ENCODE measurements around the gene WDR90.

WDR90 gene

DNA sequence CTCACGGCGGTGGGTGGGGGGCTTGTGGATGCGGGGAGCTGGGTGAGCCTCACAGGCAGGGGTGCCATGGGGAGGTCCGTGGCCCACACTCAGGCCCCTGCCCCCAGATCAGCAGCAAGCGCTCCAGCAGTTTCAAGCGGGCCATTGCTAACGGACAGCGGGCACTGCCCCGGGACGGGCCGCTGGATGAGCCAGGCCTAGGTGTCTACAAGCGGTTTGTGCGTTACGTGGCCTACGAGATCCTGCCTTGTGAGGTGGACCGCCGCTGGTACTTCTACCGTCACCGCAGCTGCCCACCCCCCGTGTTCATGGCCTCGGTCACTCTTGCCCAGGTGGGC, 27.4 kb downstream of the WDR90 start:
- no peak for DNase-seq (ENCODE audit: low read depth)

DNA sequence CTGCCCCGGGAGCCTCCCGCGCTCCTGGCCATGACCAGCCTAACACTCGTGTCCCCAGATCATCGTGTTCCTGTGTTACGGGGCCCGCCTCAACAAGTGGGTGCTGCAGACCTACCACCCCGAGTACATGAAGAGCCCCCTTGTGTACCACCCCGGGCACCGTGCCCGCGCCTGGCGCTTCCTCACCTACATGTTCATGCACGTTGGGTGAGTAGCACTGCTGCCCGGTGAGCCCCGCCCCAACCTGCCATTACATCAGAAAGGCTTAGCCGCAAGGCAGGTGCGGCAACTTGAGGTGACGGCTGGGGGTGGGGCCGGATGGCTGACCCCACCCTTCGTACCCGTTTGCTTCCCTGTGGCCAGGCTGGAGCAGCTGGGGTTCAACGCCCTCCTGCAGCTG, 27.7 kb downstream of the WDR90 start:
- DNase-seq (ENCODE audit: low read depth), result no peak

DNA sequence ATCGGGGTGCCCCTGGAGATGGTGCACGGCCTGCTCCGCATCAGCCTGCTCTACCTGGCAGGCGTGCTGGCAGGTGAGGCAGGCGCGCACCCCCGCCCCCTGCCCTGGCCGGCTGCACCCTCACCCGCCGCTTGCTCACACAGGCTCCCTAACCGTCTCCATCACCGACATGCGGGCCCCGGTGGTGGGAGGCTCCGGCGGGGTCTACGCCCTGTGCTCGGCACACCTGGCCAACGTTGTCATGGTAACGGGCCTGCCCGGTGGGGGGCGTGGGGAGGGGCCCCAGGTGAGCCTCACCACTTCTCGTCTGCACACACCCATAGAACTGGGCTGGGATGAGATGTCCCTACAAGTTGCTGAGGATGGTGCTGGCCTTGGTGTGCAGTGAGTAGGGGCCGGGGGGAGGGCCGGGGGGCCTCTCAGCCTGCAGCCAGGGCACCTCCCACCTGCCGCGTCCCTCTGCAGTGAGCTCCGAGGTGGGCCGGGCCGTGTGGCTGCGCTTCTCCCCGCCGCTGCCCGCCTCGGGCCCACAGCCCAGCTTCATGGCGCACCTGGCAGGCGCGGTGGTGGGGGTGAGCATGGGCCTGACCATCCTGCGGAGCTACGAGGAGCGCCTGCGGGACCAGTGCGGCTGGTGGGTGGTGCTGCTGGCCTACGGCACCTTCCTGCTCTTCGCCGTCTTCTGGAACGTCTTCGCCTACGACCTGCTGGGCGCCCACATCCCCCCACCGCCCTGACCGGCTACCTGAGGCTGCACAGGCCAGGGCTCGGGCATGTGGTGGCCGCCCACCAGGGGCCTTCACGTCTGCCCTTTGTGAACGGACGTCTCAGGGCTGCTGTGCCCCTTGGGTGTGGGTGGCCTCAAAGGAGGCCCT, 28.4 kb downstream of the WDR90 start:
- no peak for DNase-seq (ENCODE audit: low read depth)

DNA sequence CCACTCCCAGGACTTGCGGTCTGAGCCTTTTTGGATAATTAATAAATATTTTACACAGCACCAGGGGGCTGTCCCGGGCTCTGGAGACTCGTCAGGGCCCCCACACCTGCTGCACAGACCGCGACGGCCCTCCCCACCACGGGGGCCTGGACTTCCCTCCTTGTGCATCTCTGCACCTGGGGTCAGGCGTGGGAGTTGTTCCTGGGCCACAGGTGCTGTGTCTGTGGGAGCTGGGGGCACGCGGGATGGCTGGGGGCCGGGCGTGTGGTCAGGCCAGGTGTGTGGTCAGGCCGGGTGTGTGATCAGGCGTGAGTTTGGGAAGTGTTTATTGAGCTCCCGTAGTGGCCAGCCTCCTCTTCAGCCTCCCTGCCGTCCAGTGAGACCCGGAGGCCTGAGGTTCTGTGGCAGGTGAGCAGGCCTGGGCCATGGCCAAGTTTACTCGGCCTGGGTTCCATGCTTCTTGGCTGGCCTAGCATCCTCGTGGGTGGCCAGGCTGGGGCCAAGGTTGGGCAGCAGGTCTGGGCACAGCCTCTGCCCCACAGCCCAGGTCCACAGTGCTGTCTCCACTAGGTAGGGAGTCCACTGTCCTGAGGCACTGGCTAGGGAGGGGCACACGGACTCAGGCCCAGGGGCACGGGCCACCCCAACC, 29.2 kb downstream of the WDR90 start:
- no peak for DNase-seq (ENCODE audit: low read depth)

DNA sequence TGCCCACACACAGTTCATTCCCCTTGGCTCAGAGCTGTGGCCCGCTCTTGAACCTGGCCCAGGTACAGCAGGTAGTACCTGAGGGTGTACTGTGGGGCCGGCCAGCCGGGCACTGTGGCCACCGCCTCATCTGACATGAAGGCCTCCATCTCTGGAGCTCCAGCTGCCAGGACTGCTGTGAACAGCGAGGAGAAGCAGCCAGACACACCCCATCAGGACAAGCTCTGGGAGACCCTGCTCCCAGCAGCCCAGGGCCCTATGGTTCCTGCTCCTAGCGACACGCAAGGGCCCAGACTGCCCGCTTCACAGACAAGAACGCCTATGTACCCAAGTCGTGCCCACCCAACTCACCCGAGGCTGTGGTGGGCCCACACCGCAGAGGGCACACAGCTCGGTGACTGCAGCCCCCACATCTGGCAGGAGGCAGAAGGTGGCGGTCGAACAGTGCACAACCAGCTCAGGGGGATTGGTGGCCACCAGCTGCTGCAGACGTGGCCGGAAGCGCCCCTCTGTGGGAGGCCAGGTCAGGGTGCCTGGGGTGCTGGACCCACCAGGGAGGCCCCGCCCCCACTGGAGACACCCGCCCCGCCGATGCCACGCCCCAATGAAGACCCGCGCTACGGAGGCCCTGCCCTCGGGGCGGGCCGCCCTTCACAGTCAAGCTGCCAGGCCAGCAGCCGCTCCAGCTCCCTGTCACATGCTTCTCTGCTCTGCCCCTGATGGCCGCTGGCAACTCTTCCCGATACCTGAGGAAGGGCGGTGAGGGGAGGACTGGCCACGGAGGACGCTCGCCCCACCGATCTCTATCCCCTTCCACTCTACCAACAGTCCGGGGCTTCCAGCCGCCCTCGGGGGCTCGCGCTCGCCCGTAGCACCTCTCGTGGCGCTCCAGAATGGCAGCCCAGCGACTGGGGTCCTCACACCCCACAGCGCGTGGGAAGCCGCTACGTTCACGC, 30.0 kb downstream of the WDR90 start:
- DNase-seq (ENCODE audit: low read depth), result peak; percentile 40

DNA sequence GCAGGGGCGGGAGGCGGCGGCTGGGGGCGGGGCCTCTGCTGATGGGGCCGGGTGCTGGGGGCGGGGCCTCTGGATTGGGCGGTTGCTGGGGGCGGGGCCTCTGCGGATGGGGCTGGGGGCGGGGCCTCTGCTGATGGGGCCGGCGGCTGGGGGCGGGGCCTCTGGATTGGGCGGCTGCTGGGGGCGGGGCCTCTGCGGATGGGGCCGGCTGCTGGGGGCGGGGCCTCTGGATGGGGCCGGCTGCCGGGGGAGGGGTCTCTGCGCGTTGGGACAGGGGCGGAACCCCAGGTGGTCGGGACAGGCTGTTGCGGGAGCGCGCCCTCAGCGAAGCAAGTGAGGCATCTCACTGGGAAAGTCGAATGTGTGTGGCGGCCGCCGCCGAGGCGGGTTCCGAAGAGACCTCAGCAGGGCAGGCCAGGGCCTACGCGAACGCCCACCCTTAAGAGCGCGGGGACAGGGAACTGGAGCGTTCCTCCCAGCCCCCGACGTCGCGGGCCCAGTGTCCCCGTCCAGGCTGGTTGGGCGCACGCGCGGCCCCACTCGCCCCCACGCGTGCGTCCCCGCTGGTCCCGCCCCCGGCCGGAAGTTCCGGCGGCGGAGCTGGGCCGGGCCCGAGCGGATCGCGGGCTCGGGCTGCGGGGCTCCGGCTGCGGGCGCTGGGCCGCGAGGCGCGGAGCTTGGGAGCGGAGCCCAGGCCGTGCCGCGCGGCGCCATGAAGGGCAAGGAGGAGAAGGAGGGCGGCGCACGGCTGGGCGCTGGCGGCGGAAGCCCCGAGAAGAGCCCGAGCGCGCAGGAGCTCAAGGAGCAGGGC, 30.9 kb downstream of the WDR90 start, which contains the start of gene STUB1:
TSS of gene STUB1 (plus strand) at position 597 of the 811 bp plus-strand sequence. CDS start at position 713, 116 bp downstream.
- peak; percentile 72 for DNase-seq (ENCODE audit: low read depth)

DNA sequence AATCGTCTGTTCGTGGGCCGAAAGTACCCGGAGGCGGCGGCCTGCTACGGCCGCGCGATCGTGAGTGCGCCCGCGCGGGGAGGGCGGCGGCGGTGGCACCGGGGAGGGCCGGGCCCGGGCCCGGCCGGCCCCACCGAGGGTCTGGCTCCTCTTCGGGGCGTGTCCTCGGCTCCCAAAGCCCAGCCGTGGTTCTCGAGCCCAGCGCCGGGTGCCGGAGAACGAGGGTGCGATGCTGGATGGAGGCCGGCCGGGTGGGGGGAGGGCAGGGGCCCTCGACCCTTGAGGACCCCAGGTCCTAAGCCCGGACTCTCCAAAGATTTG, 31.4 kb downstream of the WDR90 start:
- DNase-seq (ENCODE audit: low read depth), result no peak

DNA sequence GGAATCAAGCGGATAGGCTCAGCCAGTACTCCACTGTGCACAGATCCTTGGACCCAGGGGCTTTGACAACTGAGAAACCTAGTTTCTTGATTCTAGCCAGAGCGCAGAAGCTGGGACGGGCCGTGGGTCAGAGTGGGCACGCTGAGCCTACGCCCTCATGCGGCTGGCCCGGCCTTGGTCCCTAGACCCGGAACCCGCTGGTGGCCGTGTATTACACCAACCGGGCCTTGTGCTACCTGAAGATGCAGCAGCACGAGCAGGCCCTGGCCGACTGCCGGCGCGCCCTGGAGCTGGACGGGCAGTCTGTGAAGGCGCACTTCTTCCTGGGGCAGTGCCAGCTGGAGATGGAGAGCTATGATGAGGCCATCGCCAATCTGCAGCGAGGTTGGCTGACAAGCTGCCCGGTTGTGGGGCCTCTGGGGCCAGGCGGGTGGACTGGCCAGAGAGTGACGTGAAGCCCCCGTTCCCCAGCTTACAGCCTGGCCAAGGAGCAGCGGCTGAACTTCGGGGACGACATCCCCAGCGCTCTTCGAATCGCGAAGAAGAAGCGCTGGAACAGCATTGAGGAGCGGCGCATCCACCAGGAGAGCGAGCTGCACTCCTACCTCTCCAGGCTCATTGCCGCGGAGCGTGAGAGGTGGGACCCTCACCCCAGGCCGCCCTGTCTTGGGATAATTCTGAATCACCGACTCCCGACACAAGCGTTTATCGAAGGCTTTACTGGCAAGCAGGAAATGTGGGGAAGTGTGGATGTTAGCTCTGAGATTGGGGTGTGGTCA, 32.0 kb downstream of the WDR90 start:
- peak; percentile 36 for DNase-seq (ENCODE audit: low read depth)

DNA sequence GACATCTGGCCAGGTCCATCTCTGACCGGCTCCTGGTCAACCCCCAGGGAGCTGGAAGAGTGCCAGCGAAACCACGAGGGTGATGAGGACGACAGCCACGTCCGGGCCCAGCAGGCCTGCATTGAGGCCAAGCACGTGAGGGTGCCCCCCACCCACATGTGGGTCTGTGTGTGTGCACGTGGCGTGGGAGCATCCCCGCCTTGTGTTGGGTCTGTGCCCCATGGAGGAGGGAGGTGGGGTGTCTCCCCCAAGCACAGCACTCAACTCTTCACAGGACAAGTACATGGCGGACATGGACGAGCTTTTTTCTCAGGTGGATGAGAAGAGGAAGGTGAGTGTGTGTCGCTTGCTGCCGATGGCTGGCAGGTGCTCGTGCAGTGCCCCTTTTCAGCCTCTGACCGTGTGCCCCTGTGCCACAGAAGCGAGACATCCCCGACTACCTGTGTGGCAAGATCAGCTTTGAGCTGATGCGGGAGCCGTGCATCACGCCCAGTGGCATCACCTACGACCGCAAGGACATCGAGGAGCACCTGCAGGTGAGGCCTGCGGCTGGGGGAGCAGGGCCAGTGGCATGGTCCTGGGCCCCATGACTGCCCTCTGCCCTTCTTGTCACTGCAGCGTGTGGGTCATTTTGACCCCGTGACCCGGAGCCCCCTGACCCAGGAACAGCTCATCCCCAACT, 32.7 kb downstream of the WDR90 start:
- peak; percentile 40 for DNase-seq (ENCODE audit: low read depth)

DNA sequence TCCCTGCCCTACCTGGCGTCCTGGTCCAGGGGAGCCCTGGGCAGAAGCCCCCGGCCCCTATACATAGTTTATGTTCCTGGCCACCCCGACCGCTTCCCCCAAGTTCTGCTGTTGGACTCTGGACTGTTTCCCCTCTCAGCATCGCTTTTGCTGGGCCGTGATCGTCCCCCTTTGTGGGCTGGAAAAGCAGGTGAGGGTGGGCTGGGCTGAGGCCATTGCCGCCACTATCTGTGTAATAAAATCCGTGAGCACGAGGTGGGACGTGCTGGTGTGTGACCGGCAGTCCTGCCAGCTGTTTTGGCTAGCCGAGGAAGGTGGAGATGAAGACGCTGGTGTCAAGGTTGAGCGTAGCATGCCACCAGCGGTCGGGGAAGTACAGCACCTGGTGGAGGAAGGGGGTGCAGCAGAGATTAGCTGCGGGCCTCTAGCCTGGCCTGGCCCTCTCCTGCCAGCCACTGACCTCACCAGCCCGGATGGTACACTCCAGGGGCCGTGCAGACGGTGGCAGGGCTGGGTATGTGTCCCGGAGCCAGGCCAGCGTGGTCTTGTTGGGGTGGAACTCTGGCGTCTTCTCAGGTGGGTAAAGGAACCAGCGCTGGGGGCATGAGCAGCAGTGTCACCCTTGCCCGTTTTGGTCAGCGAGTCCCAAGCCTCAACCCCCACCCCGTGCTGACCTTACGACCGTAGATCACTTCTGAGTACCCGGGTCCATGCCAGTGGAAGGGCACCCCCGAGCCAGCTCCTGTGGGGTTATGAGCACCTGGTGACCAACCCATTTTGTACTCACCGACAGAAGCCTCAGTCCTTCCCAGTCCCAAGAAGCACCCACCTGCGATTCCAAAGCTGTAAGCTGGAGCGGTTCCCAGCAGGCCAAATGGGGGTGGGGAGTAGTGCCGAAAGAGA, 33.6 kb downstream of the WDR90 start:
- no peak for DNase-seq (ENCODE audit: low read depth)

DNA sequence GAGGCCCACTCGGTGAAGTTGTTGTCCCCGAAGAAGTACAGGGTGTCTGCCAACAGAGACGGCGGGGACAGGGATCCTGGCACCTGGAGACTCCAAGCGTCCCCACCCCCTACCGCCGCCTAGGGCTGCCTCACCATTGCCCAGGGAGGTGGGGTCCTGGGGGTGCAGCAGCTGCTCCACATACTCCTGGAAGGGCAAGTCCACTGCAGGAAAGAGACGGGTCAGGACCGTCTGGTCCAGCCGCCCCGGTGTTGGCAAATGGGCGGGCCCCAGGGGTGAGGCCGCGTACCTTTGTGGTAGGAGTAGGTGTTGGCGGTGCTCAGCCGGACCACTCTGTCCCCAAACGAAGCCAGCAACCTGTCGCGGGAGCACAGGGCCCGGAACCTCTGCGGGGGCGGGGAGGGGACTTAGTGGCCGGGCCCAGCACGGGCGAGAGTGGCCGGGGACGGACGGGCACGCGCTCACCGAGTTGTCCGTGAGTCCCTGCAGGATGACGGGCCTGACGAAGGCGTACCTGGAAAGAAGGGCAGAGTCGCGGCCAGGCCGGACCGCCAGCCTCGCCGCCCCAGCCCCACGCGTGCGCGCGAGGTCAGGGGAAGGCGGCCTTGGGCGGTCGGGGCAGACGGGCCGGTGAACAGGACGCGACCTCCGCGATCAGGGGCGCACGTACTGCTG, 34.4 kb downstream of the WDR90 start:
- DNase-seq (ENCODE audit: low read depth), result no peak

DNA sequence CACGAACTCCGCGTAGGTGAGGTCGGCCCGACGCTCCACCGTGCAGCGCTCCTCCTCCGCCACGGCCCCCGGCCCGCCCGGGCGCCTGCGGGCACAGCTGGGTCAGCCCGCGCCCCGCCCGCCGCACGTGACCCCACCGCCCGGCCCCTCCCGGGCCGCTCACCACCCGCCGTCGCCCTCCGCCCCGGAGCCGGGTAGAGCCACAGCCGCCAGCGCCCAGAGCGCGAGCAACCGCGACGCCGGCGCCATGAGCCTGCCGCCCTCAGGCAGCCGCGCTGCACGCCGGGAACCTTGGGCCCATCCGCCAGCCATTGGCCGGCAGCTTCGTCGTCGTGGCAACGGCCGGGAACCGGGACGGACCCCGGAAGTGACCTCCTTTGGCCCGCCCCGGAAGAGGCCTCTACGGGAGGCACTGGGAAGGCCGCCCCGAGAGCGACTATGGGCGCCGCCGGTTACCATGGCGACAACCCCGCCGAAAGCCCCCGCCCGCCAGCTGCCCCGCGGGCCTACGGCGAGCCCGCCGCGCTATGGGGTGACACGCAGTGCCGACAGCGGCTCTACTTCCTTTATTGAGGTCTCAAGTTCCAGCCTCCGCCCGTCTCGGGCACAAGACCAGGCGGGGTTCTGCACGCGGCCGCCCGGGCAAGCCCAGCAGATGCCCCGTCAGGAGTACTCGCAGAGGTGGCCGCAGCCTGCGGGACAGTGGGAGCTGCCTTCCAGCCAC, 35.1 kb downstream of the WDR90 start, which contains the start of gene JMJD8:
TSS of gene JMJD8 (minus strand) at position 264 of the 724 bp plus-strand sequence. CDS start at position 249, 15 bp downstream.
- peak; percentile 90 for DNase-seq (ENCODE audit: low read depth)

DNA sequence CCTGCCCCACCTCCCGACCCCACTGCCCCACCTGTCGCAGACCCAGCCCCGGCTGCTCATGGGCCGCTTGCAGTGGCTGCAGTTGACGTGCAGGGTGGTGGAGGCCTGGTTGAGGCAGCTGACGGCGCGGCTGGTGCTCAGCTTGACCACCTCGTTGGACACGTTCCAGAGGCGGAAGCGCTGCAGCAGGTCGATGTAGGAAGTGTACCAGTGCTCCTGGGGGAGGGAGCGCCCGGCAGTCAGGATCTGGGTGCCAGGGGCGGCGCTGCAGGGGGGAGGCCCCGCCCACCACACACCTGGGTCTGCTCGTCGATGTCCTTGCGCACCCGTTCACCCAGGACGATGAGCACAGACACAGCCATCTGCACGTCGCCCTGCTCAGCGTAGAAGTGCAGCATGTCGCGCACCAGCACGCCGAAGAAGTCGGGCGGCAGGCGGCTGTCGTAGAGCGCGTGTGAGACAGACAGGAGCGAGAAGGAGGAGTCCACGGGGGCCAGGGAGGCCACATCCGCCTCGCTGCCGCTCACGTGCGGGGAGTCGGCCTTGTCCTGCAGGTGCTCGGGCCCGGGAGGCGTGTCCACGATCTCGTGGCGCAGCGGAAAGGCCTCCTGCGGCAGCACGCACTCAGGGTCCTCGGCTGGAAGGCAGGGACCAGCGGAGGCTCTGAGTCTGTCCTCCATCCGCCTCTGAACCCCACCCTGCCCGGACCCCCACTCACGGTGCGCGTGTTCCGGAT, 36.0 kb downstream of the WDR90 start:
- no peak for DNase-seq (ENCODE audit: low read depth)

DNA sequence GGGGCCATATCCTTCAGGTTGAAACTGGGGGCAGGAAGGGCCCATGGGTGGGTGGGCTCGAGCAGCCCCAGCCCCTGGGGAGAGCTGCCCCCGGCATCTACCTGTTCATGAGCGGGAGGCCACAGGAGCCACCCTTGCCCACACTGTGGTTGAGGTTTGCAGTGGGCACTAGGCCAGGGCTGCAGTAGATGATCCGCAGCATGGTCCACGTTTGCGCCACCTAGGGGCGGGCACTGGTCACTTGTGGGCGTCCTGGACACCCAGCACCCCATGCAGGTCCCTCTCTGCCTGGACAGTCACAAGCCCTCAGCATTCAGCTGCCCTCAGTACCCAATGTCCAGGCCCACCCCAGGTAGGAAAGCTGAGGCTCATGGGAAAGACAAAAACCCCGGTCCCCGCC, 36.8 kb downstream of the WDR90 start:
- DNase-seq (ENCODE audit: low read depth), result peak; percentile 18

DNA sequence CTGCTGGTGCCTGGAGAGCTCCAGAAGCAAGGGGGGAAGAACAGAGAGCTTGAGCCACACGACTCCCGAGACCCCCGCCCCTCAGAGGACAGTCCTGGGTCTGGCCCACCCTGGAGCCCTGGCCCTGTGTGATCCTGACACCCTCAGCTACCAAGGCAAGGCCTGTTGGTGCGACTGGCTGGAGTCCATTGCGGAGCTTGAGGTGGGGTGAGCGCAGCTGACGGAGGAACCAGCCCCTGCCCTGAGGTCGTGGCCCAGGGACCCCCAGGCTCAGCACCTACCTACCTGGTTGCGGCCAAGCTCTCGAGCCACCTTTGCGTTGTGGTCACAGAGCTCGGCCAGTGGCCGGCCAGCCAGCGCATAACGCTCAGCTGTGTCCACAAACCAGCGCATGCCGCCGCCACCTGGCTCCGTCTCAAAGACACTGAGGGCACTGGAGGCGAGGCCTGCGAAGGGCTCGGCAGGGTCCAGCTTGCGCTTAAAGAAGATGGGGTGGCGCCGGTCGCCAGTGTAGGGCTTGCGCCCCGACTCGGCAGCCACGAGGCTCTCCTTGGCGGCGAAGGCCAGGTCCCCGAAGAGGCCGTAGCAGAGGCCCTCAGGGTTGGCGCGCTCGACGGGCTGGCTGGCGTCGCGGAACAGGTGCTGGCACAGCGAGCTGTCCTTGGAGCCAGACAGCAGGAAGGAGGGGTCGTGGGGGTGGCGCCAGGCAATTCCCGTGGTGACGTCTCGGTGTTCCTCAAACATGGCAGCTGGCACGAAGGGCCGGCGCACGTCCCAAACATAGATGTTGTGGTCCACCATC, 37.5 kb downstream of the WDR90 start:
- DNase-seq (ENCODE audit: low read depth), result no peak

DNA sequence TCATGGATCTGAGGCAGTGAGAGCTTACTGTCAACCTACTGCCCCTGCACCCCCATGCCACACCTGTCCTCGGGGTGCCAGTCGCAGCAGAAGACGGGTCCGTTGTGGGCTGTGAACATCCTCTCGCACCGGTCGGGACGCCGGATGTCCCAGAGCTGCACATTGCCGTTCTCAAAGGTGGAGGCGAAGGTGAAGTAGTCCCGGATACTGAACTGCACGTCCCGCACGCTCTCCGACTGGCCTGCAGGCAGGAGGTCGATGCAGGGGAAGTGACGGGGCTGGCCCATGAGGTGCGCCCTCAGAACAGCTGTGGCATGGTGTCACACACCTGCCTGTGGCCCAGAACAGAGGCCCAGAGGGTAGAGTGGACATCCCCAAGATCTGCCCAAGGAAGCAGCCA, 38.3 kb downstream of the WDR90 start:
- DNase-seq (ENCODE audit: low read depth), result no peak

All from amniotic epithelial cell (primary cell).